ENCODE results near the gene ASTN2.
A peak's percentile ranks its signal among the peaks of the same experiment; 100 is the strongest.

Gene ASTN2

GRCh38 chr9:117088786-117089185 lies 326.1 kb downstream of the ASTN2 start:
- H3K9ac ChIP-seq, result no peak overlapping the region
- no peaks in the 10 kb centered on the region for H3K36me3 ChIP-seq (ENCODE audit: insufficient read depth)
- H3K4me2 ChIP-seq, result no peak overlapping the region
- no peaks in the 10 kb centered on the region for H3K27me3 ChIP-seq (ENCODE audit: insufficient read depth, low read depth)
- no peak overlapping the region for H3K27ac ChIP-seq
- no peak overlapping the region for H3K4me3 ChIP-seq (IDR thresholded peaks at IDR 0.05; ENCODE audit: insufficient read depth, low read depth, low read length)
- H4K20me1 ChIP-seq (ENCODE audit: insufficient read depth), result no peaks in the 10 kb centered on the region
- TF ChIP-seq CTCF (conservative IDR thresholded peaks at IDR 0.05; ENCODE audit: low read depth, low read length), result no peak
- H3K4me1 ChIP-seq (ENCODE audit: low read depth, poor library complexity, severe bottlenecking), result peaks cover 20% of the 10 kb centered on the region
- no peak overlapping the region for H2AFZ ChIP-seq (ENCODE audit: low read depth)
- no peaks in the 10 kb centered on the region for H3K79me2 ChIP-seq (ENCODE audit: insufficient read depth, low read depth)

- no peak overlapping the region for H3K27ac ChIP-seq
- no peak for TF ChIP-seq CTCF (conservative IDR thresholded peaks at IDR 0.05; ENCODE audit: low read depth, low read length)
- no peak overlapping the region for H3K9ac ChIP-seq
- peaks cover 27% of the 10 kb centered on the region for H3K4me1 ChIP-seq (ENCODE audit: low read depth, poor library complexity, severe bottlenecking)
- H2AFZ ChIP-seq (ENCODE audit: low read depth), result no peak overlapping the region
- H3K79me2 ChIP-seq (ENCODE audit: insufficient read depth, low read depth), result no peaks in the 10 kb centered on the region
- H4K20me1 ChIP-seq (ENCODE audit: insufficient read depth), result no peaks in the 10 kb centered on the region
- no peak overlapping the region for H3K4me2 ChIP-seq
- no peak overlapping the region for H3K4me3 ChIP-seq (IDR thresholded peaks at IDR 0.05; ENCODE audit: insufficient read depth, low read depth, low read length)
- no peaks in the 10 kb centered on the region for H3K36me3 ChIP-seq (ENCODE audit: insufficient read depth)
- H3K27me3 ChIP-seq (ENCODE audit: insufficient read depth, low read depth), result no peaks in the 10 kb centered on the region
Observed at GRCh38 chr9:117088140-117088539, 326.7 kb downstream of the ASTN2 start.

- Histone ChIP-seq H3K27me3 (ENCODE audit: insufficient read depth, low read depth) (no peaks in the 10 kb centered on the region), H4K20me1 (ENCODE audit: insufficient read depth) (no peaks in the 10 kb centered on the region), H3K9ac (no peak overlapping the region), H3K36me3 (ENCODE audit: insufficient read depth) (no peaks in the 10 kb centered on the region), H3K27ac (peak overlapping the region; percentile 34; the same call in 1 of the 2 replicates), H3K4me3 (IDR thresholded peaks at IDR 0.05; ENCODE audit: insufficient read depth, low read depth, low read length) (no peak overlapping the region), H3K4me2 (peak overlapping the region; percentile 77), H3K79me2 (ENCODE audit: insufficient read depth, low read depth) (no peaks in the 10 kb centered on the region), H3K4me1 (ENCODE audit: low read depth, poor library complexity, severe bottlenecking) (peaks cover 47% of the 10 kb centered on the region), H2AFZ (ENCODE audit: low read depth) (0 out of 2 replicates have a peak overlapping the region, but pooled peaks have one; percentile 0)
- no peak for TF ChIP-seq CTCF (conservative IDR thresholded peaks at IDR 0.05; ENCODE audit: low read depth, low read length)
Observed at GRCh38 chr9:117084221-117084620, 330.6 kb downstream of the ASTN2 start.

GRCh38 chr9:117083559-117083958 lies 331.3 kb downstream of the ASTN2 start:
- Histone ChIP-seq H3K4me2 (peak overlapping the region; percentile 77), H3K27me3 (ENCODE audit: insufficient read depth, low read depth) (no peaks in the 10 kb centered on the region), H3K4me3 (IDR thresholded peaks at IDR 0.05; ENCODE audit: insufficient read depth, low read depth, low read length) (no peak overlapping the region), H3K27ac (peak overlapping the region; percentile 34; the same call in 1 of the 2 replicates), H3K36me3 (ENCODE audit: insufficient read depth) (no peaks in the 10 kb centered on the region), H2AFZ (ENCODE audit: low read depth) (no peak overlapping the region), H4K20me1 (ENCODE audit: insufficient read depth) (no peaks in the 10 kb centered on the region), H3K4me1 (ENCODE audit: low read depth, poor library complexity, severe bottlenecking) (peaks cover 47% of the 10 kb centered on the region), H3K79me2 (ENCODE audit: insufficient read depth, low read depth) (no peaks in the 10 kb centered on the region), H3K9ac (no peak overlapping the region)
- TF ChIP-seq CTCF (conservative IDR thresholded peaks at IDR 0.05; ENCODE audit: low read depth, low read length), result no peak
